Measurements from ENCODE around the gene ZNF189.

Gene ZNF189

GRCh38 chr9:101418518-101419430 lies 20.1 kb downstream of the ZNF189 start:
- no peak for DNase-seq (ENCODE audit: low read depth)

DNA sequence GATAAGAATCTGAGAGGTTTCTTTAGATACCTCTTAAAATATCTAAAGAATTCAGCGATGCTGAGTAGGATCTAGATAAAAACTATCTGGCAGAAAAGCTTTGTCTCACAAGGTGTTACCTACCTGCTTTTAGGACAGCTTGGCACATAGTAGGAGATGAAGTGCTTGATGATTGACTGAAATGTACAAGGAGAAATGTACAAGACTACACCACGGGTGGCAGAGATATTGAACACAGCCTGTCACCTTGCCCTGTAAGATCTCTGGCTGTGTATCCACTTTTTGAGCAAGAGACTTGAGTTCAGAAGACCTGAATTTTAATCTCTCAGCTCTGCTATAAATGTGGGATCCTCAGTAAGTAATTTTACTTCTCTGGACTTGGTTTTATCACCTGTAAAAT lies 21.2 kb downstream of the ZNF189 start:
- DNase-seq (ENCODE audit: low read depth) = no peak

- no peak for DNase-seq (ENCODE audit: low read depth)
Observed at GRCh38 chr9:101421653-101422065, 23.0 kb downstream of the ZNF189 start.

- DNase-seq (ENCODE audit: low read depth) = no peak
Observed at GRCh38 chr9:101427358-101427757, 28.7 kb downstream of the ZNF189 start.

DNA sequence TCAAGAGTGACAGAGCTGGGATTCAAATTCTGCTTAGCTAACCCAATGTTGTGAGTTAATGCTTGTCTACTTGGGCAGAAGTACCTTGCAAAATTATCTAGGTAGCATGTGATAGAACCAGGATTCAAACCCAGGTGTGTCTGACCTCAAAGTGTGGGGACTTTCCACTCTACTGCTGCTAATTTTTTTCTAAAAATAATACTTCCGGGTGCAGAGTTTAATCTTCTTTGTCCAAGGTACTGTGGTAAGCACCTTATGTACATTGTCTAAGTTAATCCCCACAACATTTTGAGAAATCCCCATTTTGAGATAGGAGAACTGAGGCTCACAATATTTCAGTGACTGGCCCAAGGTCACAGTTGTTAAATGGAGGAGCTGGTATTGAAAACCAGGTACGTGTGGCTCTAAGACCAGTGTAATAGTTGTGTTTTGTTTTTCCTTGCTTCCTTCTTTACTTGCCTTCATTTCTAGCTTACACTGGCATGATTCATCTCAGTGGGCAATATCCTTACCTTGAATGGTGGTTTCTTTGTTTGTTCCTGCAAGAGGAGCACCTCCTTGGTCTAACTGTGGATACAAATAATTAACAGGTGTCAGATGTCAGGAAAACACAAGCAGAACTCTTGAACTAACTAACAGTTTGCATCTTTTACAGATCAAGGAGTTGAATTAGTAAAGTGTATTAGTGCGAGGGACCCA lies 29.5 kb downstream of the ZNF189 start:
- DNase-seq (ENCODE audit: low read depth) = no peak

DNA sequence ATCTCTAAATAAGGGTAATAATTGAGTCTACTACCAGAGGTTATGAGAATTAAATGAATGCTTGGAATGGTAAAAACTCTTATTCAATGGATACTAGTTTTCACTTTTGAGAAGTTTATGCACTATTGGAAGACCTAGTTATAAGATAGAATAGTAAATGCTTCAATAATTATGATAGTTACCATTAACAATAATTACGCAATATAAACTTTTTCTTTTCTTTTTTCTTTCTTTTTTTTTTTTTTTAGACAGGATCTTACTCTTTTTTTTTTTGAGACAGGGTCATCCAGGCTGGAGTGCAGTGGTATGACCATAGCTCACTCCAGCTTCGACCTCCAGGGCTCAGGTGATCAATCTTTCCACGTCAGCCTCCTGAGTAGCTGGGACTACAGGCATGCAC lies 30.3 kb downstream of the ZNF189 start:
- no peak for DNase-seq (ENCODE audit: low read depth)

GRCh38 chr9:101429736-101430135 lies 31.1 kb downstream of the ZNF189 start:
- no peak for DNase-seq (ENCODE audit: low read depth)

GRCh38 chr9:101432171-101432570 lies 33.5 kb downstream of the ZNF189 start:
- no peak for DNase-seq (ENCODE audit: low read depth)

DNA sequence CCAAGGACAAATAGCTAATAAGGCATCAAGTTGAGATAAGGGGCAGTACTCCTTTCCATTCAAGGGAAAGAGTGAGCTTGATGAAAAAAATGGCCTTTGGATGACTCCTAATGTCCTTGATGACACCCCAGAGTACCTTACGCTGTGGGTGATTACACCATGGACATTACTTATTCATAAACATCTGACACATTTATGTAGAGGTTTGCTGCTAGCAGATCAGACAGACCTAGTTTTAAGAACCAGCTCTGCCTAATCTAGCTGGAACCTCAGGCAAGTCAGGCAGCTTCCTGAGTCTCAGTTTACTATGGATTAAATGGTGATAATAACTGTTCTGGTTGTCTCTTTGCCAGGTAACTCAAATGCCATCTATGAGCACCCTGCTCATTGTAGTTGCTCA lies 34.1 kb downstream of the ZNF189 start:
- DNase-seq (ENCODE audit: low read depth) = no peak

DNA sequence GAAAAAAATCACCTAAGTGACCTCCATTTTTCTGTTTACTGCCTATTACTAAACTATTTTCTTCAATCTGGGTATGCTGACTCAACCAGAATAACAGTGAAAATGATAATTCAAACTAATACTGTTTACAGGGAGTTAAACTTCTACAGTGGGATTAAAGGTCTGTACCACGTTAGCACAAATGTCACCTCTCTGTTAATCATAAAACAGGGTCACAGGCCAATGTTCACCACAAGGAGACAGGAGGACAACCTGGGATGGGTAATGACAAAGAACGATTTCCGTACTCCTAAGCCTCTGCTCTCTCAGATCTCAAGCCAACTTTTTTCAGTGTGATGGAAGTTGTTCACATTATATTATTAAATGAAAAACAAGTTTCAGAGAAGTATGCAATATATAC lies 34.6 kb downstream of the ZNF189 start:
- no peak for DNase-seq (ENCODE audit: low read depth)

DNA sequence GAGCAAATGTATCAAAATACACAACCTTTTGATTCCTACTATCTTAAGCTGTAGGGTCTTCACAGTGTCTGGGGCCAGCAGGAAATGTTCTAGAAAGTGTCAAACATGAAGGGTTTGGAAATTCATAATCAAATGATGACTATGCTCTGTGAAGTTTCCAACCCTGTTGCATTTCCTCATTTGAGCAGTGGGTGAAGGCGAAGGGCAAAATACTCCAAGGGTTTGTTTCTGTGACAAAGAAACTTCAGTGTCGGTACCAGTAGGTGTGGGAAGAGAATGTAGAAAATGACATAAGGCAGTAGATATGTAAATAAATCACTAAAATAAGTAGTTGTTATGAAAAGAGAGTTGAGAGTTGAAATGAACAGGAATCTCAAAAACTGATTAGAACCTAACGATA lies 36.3 kb downstream of the ZNF189 start:
- no peak for DNase-seq (ENCODE audit: low read depth)

DNA sequence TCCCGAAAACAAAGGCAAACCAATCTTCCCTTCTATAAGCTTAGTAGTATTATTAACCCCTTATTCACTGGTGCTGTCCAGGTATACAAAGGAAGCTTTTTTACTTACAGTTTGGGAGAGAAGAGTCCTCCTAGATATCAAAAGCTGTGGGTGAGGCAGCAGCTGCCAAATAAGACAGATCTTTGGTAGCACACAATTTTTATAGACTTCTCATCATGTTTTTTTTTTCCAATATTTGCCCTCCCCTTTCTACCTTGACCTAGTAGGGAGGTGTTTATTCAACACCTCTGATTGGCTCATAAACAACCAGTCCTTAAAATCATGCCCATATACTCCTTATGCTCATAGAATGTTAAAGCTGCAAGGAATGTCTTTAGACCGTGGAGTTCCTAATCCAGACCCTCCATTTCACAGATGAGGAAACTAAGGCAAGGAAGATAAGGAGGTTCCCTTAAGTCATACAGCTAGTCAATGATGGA lies 37.0 kb downstream of the ZNF189 start, which contains the start of gene ALDOB:
TSS of gene ALDOB (minus strand) at position 174 of the 479 bp plus-strand sequence. CDS start 4,887 bp downstream, outside the sequence.
- DNase-seq (ENCODE audit: low read depth) = no peak

DNA sequence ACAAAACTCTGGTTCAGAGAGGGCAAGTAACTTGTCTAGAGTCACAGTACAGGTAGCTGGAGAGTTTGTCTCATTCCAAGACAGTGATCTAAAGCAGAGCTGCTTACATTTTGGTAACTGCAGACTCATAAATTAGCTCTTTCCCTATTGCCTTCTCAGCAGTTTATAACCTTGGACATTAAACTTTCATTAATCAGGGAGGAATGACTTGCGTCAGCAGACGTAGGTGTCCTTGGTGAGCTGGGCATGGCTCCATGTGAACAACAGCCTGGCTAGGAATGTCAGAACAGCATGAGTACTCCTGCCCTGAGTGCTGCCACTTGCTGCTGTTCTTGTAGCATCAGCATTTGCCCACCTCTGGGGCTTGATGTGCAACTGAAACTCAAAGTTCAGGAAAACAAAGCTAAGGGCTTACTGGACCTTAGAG lies 39.2 kb downstream of the ZNF189 start:
- DNase-seq (ENCODE audit: low read depth) = no peak

DNA sequence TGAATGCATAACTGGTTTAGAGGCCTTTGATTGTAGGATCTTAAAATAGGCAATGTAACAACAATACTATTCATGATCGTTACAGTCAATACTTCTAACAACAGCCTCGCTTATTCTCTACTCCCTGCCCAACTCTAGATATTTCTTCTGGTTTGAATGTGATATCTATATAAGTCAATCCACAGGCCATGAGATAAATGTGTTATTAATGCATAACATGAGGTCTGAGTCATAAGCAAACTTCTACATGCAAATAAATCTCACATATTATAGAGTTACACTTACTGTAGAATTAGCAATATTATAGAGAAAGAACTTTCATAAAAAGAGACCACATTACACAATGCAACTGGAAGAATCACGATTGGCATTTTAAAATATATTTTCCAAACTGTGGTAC lies 39.9 kb downstream of the ZNF189 start:
- no peak for DNase-seq (ENCODE audit: low read depth)

DNA sequence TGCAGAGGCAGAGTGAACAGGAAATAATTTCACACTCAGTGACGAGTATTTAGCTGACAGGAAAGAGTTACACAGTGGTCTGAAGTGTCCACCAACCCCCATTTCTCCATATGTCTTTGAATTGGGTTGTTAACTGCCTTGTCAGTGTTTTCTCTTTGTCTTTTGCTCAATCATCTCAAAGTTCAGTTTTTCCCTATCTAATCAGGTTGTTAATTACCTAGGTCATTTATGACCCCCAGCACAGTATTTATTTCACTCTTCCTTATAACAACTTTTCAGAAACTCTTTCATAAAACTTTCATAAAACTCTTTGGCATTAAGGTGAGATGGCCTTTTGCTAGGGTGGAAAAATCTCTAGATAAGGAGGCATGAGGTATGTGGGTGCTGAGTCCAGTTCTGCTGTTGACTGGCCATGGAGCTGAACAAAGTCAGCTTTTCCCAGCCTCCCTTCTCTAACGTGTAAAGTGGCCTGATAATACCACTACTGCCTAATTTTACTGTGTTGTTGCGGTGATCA lies 42.1 kb downstream of the ZNF189 start:
- no peak for DNase-seq (ENCODE audit: low read depth)

GRCh38 chr9:101442318-101442717 lies 43.7 kb downstream of the ZNF189 start:
- no peak for DNase-seq (ENCODE audit: low read depth)

DNA sequence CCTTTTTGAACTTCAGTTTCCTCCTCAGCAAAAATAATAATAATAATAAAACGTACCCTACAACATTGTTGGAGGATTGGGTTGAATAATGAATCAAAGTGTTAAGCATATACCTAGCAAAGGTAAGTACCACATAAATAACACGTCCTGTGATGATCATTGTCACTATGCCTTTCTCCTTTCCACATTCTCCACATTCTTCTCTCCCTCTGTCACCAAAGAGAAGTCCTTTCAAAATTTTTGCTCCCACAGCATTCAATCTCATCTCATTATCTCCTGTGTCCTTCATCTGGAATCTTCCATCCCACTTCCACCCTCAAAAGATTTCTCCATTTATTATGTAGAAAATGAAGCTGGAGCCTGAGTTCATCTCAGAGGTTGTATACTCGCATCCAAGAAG lies 44.1 kb downstream of the ZNF189 start:
- no peak for DNase-seq (ENCODE audit: low read depth)

DNA sequence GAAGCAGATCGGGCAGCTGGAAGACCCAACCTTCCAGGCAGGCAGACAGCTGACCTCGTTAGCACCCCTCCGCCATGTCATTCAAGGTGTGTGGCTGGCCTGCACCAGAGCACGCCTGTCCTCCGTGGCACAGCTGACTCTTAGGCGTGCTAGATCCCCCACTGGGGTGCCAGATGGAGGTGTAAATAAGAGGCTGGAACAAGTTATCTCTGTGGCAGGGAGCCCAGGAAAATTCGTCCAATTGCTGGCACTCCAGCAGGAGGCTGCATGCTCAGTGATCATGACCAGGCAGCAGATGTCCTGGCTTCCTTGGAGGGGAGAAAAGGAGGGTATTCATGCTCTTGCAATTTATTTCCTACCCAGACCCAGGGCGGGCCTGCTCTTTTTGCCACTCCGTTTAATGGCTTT lies 44.7 kb downstream of the ZNF189 start:
- DNase-seq (ENCODE audit: low read depth) = no peak

DNA sequence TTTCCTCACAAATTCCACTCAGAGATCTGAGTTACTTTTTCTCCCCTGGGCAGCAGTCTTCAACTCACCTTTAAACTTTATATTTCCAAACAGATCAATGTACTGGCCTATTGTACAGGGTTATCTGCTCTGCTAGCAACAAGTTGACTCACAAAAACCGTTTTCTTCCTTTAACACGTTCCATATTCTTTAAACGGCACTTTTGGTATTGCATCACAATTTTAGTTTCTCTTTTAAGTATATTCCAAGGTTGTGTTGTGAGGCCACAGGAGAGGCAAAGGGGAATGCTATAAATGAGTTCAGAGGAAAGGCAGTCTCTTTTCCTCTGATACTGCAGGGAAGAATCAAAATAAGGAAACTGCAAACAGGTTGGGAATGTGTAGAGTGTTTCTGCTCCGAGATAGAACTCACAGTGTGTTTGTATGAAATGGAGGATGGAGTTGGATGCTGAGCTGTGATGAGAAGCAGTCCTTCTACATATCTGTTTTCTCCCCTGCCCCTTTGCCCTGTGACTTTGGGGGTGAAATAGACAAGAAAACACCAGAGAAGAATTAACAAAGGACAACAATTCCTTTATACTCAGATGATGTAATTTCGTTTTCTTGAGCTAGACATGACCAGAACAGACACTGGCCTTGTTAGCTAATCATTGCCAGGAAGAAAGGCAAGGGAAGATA lies 46.8 kb downstream of the ZNF189 start:
- DNase-seq (ENCODE audit: low read depth) = no peak

DNA sequence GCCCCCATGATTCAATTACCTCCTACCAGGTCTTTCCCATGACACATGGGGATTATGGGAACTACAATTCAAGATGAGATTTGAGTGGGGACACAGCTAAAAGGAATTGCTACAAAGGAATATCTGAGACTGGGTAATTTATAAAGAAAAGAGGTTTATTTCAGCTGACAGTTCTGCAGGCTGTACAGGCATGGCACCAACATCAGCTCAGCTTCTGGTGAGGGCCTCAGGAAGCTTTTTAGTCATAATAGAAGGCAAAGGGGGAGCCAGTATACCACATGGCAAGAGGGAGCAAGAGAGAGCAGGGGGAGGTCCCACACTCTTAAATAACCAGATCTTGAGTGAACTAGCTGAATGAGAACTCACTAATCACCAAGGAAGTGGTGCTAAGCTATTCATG lies 48.1 kb downstream of the ZNF189 start:
- no peak for DNase-seq (ENCODE audit: low read depth)

- DNase-seq (ENCODE audit: low read depth) = no peak
Observed at GRCh38 chr9:101448680-101449070, 50.0 kb downstream of the ZNF189 start.

DNA sequence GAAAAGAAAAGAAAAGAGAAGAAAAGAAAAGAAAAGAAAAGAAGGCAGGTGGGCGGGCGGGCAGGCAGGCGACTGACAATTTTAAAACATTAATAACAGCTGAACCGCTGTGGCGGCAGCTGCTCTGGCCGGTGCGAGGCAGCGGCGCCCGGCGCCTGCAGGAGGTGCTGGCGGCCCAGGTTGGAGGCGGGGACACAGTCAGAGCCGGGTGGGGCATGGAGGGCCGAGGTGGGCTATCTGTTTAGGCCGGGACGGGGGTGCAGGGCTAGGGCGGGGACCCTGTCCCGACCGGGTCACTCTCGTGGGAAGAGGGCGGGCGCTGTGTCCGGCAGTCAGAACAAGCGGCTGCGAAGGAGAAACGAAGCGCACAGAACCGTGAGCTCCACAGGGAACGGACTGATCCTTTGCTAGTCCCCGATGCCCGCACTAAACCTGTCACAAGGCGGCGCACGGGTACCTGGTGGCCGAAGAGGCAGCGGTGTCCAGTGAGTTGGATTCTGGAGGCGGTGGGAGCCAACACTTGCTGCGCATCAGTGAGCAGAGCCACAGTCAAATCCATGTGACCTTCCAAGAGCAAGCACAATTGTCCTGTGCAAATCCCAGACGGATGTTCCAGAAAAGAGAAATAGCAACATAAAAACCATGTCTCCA lies 50.5 kb downstream of the ZNF189 start:
- DNase-seq (ENCODE audit: low read depth) = peak; percentile 21
